GM21390 (cell line): ENCODE data around the gene LRRC2.
"Not testable (repeated sequence)": the region's sequence is repeated elsewhere in the genome, so short reads cannot be mapped to it uniquely, and the experiment has no call there.

Experiments used
- ATAC-seq: cut with Tn5 transposase; IDR thresholded peaks from one replicate; pipeline ENCODE4 v1.9.1; 2021; ENCODE audit not compliant: unreplicated experiment

The LRRC2 gene

DNA sequence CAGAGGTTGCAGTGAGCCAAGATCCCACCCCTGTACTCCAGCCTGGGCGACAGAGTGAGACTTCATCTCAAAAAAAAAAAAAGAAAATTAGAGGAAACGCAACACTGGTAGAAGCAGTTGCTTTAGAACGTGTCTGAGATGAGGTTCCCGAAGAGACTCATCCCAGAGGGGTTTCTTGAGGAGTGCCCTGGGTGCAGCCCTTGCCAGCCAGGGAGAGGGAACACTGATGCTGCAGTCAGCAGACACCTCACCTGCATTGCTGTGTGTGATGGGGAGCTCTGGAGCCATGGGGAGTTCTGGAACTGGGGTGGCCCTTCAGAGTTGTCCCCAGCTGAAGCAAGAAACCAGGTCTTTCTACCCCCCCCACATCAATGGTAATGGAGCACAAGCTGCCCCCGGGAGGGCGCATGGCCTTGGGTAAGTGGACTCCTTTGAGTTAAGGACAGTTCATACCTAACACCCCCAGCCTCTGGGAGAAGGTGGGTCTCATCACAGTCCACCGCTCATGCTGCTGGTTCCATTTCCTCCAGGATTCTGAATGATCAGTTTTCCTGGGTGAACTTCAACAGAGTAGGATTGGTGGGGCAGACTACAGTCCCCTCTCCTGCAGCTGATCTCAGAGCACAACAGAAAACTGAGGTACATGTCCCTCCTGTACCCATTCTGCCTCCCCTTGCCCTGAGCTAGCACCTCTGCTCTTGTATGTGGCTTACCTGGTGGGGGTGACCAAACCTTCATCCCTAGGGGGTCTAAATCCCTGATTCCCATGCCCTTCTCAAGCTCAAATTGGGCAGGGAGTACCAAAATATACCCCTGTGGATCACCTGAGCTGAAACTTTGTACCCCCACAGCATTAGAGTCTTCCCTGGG is 18.7 kb upstream of the LRRC2 start:
- no peak for ATAC-seq

GRCh38 chr3:46580675-46581074 is 14.6 kb upstream of the LRRC2 start:
- ATAC-seq: no peak

GRCh38 chr3:46579756-46580286 is 13.7 kb upstream of the LRRC2 start:
- no peak for ATAC-seq

DNA sequence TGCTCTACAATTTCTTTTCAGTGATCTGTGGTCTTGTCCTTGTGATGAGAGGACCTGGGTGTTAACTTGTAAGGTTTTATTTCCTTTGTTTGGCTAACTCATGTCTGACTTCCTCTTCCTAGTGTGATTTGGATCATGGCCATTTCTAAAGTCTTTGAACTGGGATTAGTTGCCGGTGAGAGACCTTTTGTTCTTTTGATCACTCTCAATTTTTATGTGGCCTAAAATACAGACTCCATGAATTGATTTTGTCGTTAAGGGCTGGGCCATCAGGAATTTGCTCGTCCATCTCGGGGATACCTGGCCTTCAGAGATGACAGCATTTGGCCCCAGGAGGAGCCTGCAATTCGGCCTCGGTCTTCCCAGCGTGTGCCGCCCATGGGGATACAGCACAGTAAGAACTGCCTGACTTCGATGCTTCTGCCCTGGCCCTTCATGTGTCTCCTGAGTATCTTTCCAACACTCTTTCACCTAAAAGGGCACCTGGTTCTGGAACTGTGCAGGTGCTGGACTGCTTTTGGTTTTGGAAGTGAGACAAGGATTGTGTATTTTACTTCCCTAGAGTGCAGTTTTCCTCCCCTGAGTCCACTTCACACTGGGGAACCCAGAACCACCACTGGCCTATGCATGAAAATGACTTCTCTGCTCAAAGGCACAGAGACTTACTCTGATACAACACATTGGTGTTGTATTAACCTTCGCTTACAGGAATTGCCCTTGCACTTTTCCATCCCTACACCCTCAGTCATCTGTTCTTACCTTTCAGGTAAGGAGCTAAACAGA is 13.1 kb upstream of the LRRC2 start:
- ATAC-seq: no peak

GRCh38 chr3:46577580-46578249 is 11.6 kb upstream of the LRRC2 start:
- not testable (repeated sequence) for ATAC-seq

DNA sequence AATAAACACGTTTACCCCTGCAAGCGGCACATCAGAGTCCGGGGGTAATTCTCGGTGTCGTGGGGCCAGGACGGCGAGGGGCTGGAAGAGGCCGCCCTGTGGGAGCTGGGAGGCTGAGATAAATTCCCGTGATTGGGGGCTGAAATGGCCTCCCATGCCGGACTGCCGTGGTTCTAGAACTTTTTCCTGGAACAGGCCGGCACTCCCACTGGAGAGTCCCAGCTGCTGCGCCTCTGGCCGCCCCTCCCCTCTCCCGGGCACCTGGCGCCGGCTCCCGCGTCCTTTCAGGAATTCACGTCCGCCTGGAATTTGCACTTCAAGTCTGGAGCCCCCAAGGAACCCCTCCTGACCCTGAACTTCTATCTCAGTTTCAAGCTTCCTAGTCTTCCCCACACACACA is 10.8 kb upstream of the LRRC2 start:
- ATAC-seq: no peak

DNA sequence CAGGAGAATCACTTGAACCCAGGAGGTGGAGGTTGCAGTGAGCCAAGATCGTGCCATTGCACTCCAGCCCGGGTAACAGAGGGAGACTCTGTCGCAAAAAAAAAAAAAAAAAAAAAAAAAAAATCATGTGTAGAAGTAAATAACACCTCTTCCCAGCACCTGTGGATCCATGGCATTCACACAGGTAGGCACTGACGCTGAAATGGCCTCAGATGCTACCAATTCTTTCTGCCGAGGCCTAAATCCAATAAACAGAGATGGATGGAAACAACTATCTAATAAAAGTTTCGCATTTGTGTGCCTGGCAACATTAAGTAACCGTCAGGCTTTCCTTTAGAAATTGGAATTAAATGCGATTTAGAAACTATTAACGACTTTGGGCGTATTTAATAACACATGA is 10.3 kb upstream of the LRRC2 start:
- ATAC-seq: no peak

DNA sequence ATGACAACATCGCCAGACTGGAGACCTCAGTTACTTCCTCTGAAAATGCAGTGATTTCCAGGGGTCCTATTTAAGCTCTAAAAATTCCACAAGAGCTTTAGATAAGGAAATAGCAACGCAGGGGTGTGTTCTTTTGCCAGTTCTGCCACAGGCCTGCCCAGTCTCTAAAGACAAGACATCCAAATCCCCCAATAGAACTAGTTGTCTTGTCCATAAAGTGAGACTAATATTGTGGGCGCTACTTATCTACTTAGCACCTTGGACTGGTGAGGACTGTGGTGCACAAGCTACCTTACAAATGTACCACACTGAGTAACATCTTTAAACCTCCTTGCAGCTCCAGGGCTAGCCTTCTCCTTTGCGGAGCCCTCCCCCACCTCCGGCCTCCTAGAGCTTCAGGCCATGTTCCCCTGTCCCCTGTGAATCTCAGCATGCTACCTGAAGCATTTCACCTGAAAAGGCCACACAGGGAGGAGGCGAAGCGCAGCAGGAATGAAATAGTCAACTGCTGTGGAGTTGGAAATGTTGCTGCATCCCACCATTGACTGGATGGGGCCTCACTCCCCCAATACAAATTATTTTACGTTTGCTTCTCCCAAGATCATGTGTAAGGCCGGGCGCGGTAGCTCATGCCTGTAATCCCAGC is 9.6 kb upstream of the LRRC2 start:
- ATAC-seq: no peak

DNA sequence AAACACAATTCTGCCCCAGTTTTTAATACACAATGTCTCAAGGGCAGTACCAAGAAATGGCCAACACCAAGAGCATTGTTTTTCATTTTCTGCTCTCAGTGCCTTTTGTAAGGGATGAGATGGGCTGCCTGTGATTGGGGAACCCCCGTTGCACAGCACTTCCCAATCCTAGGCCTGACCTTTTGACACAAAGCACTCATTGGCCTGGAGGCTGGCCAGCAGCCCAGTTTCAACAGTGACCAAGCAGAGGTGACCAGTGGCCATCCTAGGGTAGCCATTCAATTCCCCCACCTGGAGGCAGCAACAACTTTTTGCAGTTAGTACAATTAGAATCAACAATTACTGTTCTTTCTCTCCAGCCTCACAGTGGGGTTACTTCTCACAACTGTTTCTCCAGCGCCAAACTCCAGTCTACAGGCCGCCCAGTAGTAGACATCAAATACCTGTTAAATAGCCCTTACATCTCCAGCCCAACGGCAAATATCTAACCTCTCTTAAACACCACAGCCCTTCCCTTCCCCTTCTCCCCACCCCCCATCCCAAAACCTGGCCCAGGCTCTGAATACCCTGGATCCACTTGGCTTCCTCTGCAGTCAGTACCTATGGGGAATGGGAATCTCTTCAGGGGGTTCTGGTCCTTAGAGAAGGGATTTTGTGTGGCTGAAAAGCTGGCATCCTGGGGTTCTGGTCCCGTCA is 8.9 kb upstream of the LRRC2 start:
- no peak for ATAC-seq

GRCh38 chr3:46574243-46574646 is 8.1 kb upstream of the LRRC2 start:
- ATAC-seq: no peak

- no peak for ATAC-seq
Observed at GRCh38 chr3:46573701-46574100, 7.6 kb upstream of the LRRC2 start.

GRCh38 chr3:46571684-46572083 is 5.6 kb upstream of the LRRC2 start:
- no peak for ATAC-seq

DNA sequence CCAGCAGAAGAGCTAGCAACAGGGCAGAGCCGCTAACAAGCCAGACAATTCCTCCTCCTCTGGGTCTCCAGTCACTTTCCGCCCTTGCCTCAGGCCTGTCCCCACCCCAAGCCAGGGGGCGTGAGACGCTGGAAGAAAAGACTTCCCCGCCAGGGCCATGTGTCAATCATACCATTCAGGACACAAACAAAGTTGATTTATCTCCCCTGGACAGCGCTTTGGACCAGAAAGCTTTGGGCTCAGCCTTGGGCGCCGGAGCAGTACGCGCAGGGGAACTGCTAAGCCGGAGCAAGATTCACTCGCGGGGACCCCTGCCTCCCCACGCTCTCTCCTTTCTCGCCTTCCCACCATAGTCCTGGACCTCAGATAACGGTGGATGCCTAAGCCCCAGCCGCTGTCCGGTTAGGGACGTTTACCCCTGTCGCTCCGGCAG is 479 bp downstream of the LRRC2 start:
- ATAC-seq: no peak

DNA sequence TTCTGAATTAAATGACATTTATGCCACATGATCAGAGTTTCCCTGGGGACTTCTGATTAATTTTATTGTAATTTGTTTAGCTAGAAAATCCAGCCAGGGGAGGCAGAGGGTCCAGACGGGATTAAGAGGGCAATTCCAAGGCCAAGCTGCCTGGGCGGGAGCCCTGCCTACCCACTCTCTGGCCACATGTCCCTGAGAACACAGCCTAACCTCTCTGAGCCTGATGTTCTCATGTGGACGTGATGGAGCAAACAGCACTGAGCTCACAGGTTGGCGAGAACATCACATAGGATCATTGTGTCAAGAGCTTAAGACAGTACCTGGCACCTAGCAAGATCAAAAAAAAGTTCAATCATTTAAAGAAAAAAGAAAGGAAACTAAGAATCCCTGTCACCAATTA is 1.0 kb downstream of the LRRC2 start:
- no peak for ATAC-seq

GRCh38 chr3:46564190-46565021 is 1.7 kb downstream of the LRRC2 start:
- no peak for ATAC-seq

DNA sequence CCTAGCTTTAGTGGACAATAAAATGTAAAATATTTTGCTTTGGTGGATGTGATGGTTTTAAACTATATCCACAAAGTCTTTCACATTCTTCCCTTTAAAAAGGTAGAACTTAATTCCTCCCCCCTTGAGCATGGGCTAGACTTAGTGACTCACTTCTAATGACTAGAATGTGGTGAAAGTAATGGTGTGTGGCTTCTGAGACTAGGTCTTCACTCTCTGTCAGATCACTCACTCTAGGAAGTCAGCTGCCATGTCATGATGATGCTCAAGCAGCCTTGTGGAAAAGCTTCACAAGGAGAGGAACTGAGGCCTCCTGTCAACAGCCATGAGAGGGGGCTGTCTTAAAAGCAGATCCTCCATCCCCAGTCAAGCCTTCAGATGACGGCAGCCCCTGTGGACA is 4.2 kb downstream of the LRRC2 start:
- no peak for ATAC-seq

DNA sequence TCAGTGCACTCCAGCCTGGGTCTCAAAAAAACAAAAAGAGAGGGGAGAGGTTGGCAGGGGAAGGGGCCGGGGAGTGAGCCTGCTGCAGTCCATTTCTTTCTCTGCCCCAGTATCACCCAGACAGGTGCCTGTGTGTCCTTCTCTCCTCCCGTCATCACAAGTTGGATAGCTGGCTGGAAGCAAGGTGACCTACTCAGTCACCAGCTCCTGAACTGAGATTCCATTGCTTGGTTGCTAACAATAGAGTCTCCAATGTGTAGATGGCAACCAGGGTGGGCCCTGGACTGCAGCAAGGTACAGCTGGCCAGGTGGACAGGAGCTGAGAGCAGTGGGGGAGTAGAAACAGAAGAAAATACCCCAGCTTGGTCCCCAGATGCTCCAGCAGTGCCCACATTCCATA is 4.6 kb downstream of the LRRC2 start:
- ATAC-seq: no peak

- no peak for ATAC-seq
Observed at GRCh38 chr3:46559091-46559704, 6.9 kb downstream of the LRRC2 start.
